IMR-90 (cell line): Measurements from ENCODE around the gene ADCY5. TPM values are rescaled to one million over a fixed set of nuclear protein-coding genes. Genes with fewer than 3 reads are reported as not detected.

Source experiments
- ATAC-seq: fragments of 200-7000 bp; cut with Tn5 transposase; 2 replicates; pipeline ENCODE4 v1.9.1; 2020; ENCODE audit warnings: low read depth, mild to moderate bottlenecking, moderate library complexity
- BruUV-seq: library from RNA; stranded (reverse); fragments of 400-500 nt; replicated peaks from 2 replicates; lab custom pipeline; 2021; lab: Mats Ljungman, UMichigan
- CTCF ChIA-PET: fragments of 300-600 bp; formaldehyde crosslinking; extraction: SDS; loops from one replicate; lab custom pipeline; 2021; ENCODE audit warnings: antibody characterized with exemption; lab: Yijun Ruan, JAX
- POLR2A ChIA-PET: fragments of 300-600 bp; sonication (Branson Sonifier 250); formaldehyde crosslinking; loops from one replicate; lab custom pipeline; 2022; ENCODE audit warnings: antibody characterized with exemption; ENCODE audit not compliant: unreplicated experiment; lab: Charles Lee
- DNase-seq: peaks from one replicate; pipeline ENCODE4 v3.0.0; 2013
- H2AFZ ChIP-seq: replicated peaks from 2 replicates; pipeline ENCODE3; 2013; ENCODE audit warnings: low read length, mild to moderate bottlenecking; ENCODE audit not compliant: poor library complexity
- H2AK5ac ChIP-seq: 2 replicates; pipeline ENCODE4 v1.6.1; 2013; ENCODE audit warnings: low read depth, low read length, inconsistent platforms
- H2AK9ac ChIP-seq: replicated peaks from 2 replicates; pipeline ENCODE3; 2013; ENCODE audit warnings: mild to moderate bottlenecking, low read depth, low read length, moderate library complexity; ENCODE audit not compliant: poor library complexity
- H2BK120ac ChIP-seq: 2 replicates; pipeline ENCODE4 v1.6.1; 2013; ENCODE audit warnings: low read depth, low read length, inconsistent platforms
- H2BK15ac ChIP-seq: 3 replicates; pipeline ENCODE4 v1.6.1; 2013; ENCODE audit warnings: low read depth, low read length, inconsistent platforms
- H2BK20ac ChIP-seq: 2 replicates; pipeline ENCODE4 v1.6.1; 2013; ENCODE audit warnings: low read depth, mild to moderate bottlenecking, inconsistent platforms, low read length, moderate library complexity
- H2BK5ac ChIP-seq: 2 replicates; pipeline ENCODE4 v1.6.1; 2013; ENCODE audit warnings: mild to moderate bottlenecking, low read depth, low read length, inconsistent platforms; ENCODE audit not compliant: poor library complexity, severe bottlenecking
- H3K14ac ChIP-seq: replicated peaks from 2 replicates; pipeline ENCODE4 v1.6.1; 2013; ENCODE audit warnings: low read depth, low read length, inconsistent platforms
- H3K18ac ChIP-seq: 2 replicates; pipeline ENCODE4 v1.6.1; 2013; ENCODE audit warnings: low read depth, low read length, control low read depth
- H3K23ac ChIP-seq: 2 replicates; pipeline ENCODE4 v1.6.1; 2013; ENCODE audit warnings: low read depth, low read length, inconsistent platforms
- H3K27ac ChIP-seq: 2 replicates; pipeline ENCODE4 v1.5.1; 2013; ENCODE audit warnings: mild to moderate bottlenecking, control low read depth, low read length; ENCODE audit not compliant: insufficient read depth
- H3K27me3 ChIP-seq: 2 replicates; pipeline ENCODE4 v1.6.1; 2013; ENCODE audit warnings: low read length; ENCODE audit not compliant: control insufficient read depth, insufficient read depth
- H3K36me3 ChIP-seq: 2 replicates; pipeline ENCODE4 v1.6.1; 2013; ENCODE audit warnings: low read length, mixed read lengths; ENCODE audit not compliant: control insufficient read depth, insufficient read depth
- H3K4ac ChIP-seq: 2 replicates; pipeline ENCODE4 v1.6.1; 2013; ENCODE audit warnings: low read depth, low read length, inconsistent platforms
- H3K4me1 ChIP-seq: 2 replicates; pipeline ENCODE4 v1.6.1; 2013; ENCODE audit warnings: low read length, mixed read lengths; ENCODE audit not compliant: control insufficient read depth, insufficient read depth
- H3K4me2 ChIP-seq: 2 replicates; pipeline ENCODE4 v1.6.1; 2013; ENCODE audit warnings: low read depth, mild to moderate bottlenecking, control low read depth, low read length, moderate library complexity
- H3K4me3 ChIP-seq: 2 replicates; pipeline ENCODE4 v1.5.1; 2013; ENCODE audit warnings: low read depth, mild to moderate bottlenecking, control low read depth, low read length, moderate library complexity; ENCODE audit not compliant: insufficient read depth
- H3K56ac ChIP-seq: 2 replicates; pipeline ENCODE4 v1.6.1; 2013; ENCODE audit warnings: low read length, inconsistent platforms; ENCODE audit not compliant: insufficient read depth; ENCODE audit errors: extremely low read depth
- H3K79me1 ChIP-seq, 2 experiments: 2 replicates each; pipeline ENCODE4 v1.6.1; 2013; ENCODE audit warnings: low read length in 2 of 2, inconsistent platforms in 1 of 2, low read depth in 1 of 2
- H3K9ac ChIP-seq: 2 replicates; pipeline ENCODE4 v1.6.1; 2013; ENCODE audit warnings: low read depth, low read length, control low read depth
- H3K9me1 ChIP-seq: 2 replicates; pipeline ENCODE4 v1.6.1; 2013; ENCODE audit warnings: low read length, inconsistent platforms; ENCODE audit not compliant: insufficient read depth
- H3K9me3 ChIP-seq: 2 replicates; pipeline ENCODE4 v1.6.1; 2013; ENCODE audit warnings: low read length; ENCODE audit not compliant: control insufficient read depth, insufficient read depth
- H4K20me1 ChIP-seq: 2 replicates; pipeline ENCODE4 v1.6.1; 2013; ENCODE audit warnings: low read length, inconsistent platforms; ENCODE audit not compliant: insufficient read depth
- H4K5ac ChIP-seq: 2 replicates; pipeline ENCODE4 v1.6.1; 2013; ENCODE audit warnings: mild to moderate bottlenecking, low read depth, low read length, control low read depth
- H4K8ac ChIP-seq, 2 experiments: 2 replicates each; pipeline ENCODE4 v1.6.1; 2013; ENCODE audit warnings: low read depth in 2 of 2, low read length in 2 of 2, control low read depth in 1 of 2, inconsistent platforms in 1 of 2
- H4K91ac ChIP-seq: 2 replicates; pipeline ENCODE4 v1.6.1; 2013; ENCODE audit warnings: low read depth, low read length, inconsistent platforms; ENCODE audit not compliant: insufficient read depth
- CHD1 ChIP-seq: IDR thresholded peaks from 2 replicates; pipeline ENCODE4 v1.6.1; 2012; ENCODE audit warnings: low read depth, low read length, improper control_type of control experiment
- FOS ChIP-seq: fragments of 150-350 bp; IDR thresholded peaks from 2 replicates; pipeline ENCODE4 v1.6.1; 2016; ENCODE audit warnings: low read depth, low read length
- MAZ ChIP-seq: IDR thresholded peaks from 2 replicates; pipeline ENCODE4 v1.6.1; 2012; ENCODE audit warnings: low read depth, mild to moderate bottlenecking, low read length, improper control_type of control experiment, moderate library complexity, borderline replicate concordance
- MXI1 ChIP-seq: IDR thresholded peaks from 2 replicates; pipeline ENCODE4 v1.6.1; 2012; ENCODE audit warnings: low read depth, mild to moderate bottlenecking, low read length, moderate library complexity, borderline replicate concordance
- RAD21 ChIP-seq: IDR thresholded peaks from 2 replicates; pipeline ENCODE4 v1.6.1; 2012; ENCODE audit warnings: low read length, improper control_type of control experiment
- RFX5 ChIP-seq: IDR thresholded peaks from 2 replicates; pipeline ENCODE4 v1.8.0; 2012; ENCODE audit warnings: low read depth, mild to moderate bottlenecking, low read length, moderate library complexity
- SMC3 ChIP-seq: fragments of 150-350 bp; IDR thresholded peaks from 2 replicates; pipeline ENCODE4 v1.6.1; 2016; ENCODE audit warnings: low read depth, mild to moderate bottlenecking, antibody characterized with exemption, low read length, moderate library complexity
- WGBS, 2 experiments: methylation state at CpG; one replicate each; pipeline versions ENCODE4 v1.1.5 to v1.1.7; 2013; ENCODE audit warnings: missing lambda C conversion rate in 2 of 2; ENCODE audit not compliant: insufficient read length in 1 of 2; ENCODE audit errors: extremely low coverage in 2 of 2; 5-methylcytosine and 5-hydroxymethylcytosine counted together
- dilution Hi-C: fragments of 300-500 bp; cut with HindIII; formaldehyde crosslinking; loops from one replicate; pipeline ENCODE4 v1.14.3; 2018; ENCODE audit warnings: low sequenced_read_pairs; ENCODE audit not compliant: unreplicated experiment
- in situ Hi-C: fragments of 300-500 bp; cut with MboI; formaldehyde crosslinking; loops from 3 replicates; pipeline ENCODE4 v1.14.3; 2019; ENCODE audit warnings: low sequenced_read_pairs, inconsistent platforms, mixed read lengths
- intact Hi-C: fragments of 100-400 bp; cut with micrococcal nuclease; formaldehyde crosslinking; loops from 2 replicates; pipeline ENCODE4 v1.10.0; 2022
- polyA plus RNA-seq, 3 experiments: library from polyadenylated mRNA; depleted of rRNA; stranded (reverse); fragments of >200 nt; gene quantifications; 2 replicates each; pipeline ENCODE4 v1.2.3, GENCODE V29; 2012; ENCODE audit warnings: low replicate concordance in 1 of 3
- total RNA-seq: library from RNA; depleted of rRNA; stranded (reverse); fragments of >200 nt; gene quantifications from 2 replicates; pipeline ENCODE4 v1.2.3, GENCODE V29; 2012

Gene ADCY5
- total and polyA plus RNA-seq, 2 of the 4 experiments (the other 2 are of a cell fraction): 0.14 to 0.18 TPM

- no peak overlapping the region for H4K5ac ChIP-seq
- H2BK5ac ChIP-seq: no peak overlapping the region
- no peak overlapping the region for H3K4me2 ChIP-seq
- no TSS peak for BruUV-seq
- H3K9me3 ChIP-seq: no peaks in the 10 kb centered on the region
- in situ Hi-C loops: no loop called here
- H3K56ac ChIP-seq: no peak overlapping the region
- CTCF ChIA-PET: no interaction called here
- dilution Hi-C loops: no loop called here
- no peak overlapping the region for H3K4me3 ChIP-seq
- no peaks in the 10 kb centered on the region for H3K4me1 ChIP-seq
- H2AK5ac ChIP-seq: no peak overlapping the region
- peaks cover 49% of the 10 kb centered on the region for H3K27me3 ChIP-seq
- H2AFZ ChIP-seq: no peak overlapping the region
- H4K91ac ChIP-seq: no peak overlapping the region
- no peak overlapping the region for H3K4ac ChIP-seq
- no peak overlapping the region for H2BK20ac ChIP-seq
- H3K79me1 ChIP-seq: no peaks in the 10 kb centered on the region
- ATAC-seq (no peak), DNase-seq (no peak)
- no peak overlapping the region for H2BK15ac ChIP-seq
- H2BK120ac ChIP-seq: no peak overlapping the region
- POLR2A ChIA-PET: no interaction called here
- no CpG with 5 or more reads among the region's 1 CpG for whole genome bisulfite sequencing, 2 experiments
- no peaks in the 10 kb centered on the region for H4K20me1 ChIP-seq
- no peak overlapping the region for H3K14ac ChIP-seq
- H4K8ac ChIP-seq: no peak overlapping the region
- no peak overlapping the region for H2AK9ac ChIP-seq
- no peak overlapping the region for H3K23ac ChIP-seq
- no peaks in the 10 kb centered on the region for H3K36me3 ChIP-seq
- TF ChIP-seq SMC3: no peak
- no peak for TF ChIP-seq CHD1
- TF ChIP-seq FOS: no peak
- TF ChIP-seq MAZ: no peak
- no peak for TF ChIP-seq RFX5
- no peak for TF ChIP-seq RAD21
- no peak for TF ChIP-seq MXI1
- no peaks in the 10 kb centered on the region for H3K9me1 ChIP-seq
- H3K27ac ChIP-seq: no peak overlapping the region
- H3K9ac ChIP-seq: no peak overlapping the region
- H3K18ac ChIP-seq: no peak overlapping the region
- intact Hi-C loops: no loop called here
Observed at GRCh38 chr3:123410149-123410515, 38.8 kb downstream of the ADCY5 start.
